Transverse colon (tissue), 4 donors: Measurements from ENCODE around the gene STIM1.

Experiments used
- EP300 ChIP-seq: sonication (generic); formaldehyde crosslinking; IDR thresholded peaks from one replicate; pipeline ENCODE4 v1.6.1; 2017; ENCODE audit warnings: antibody characterized with exemption, low read depth
- POLR2A ChIP-seq: fragments of 450-650 bp; IDR thresholded peaks from one replicate; pipeline ENCODE4 v1.6.1; 2016; ENCODE audit warnings: antibody characterized with exemption, mild to moderate bottlenecking, moderate library complexity
- POLR2AphosphoS5 ChIP-seq, 3 donors: sonication (generic); formaldehyde crosslinking; IDR thresholded peaks; one replicate each; pipeline ENCODE4 v1.6.1; 2016; ENCODE audit warnings: antibody characterized with exemption in 3 of 3
- TF ChIP-seq, protein P1 (sequence below), 5 experiments: fragments of 200-600 bp in 3 of 5; fragments of 450-650 bp in 2 of 5; sonication (generic) in 3 of 5; IDR thresholded peaks; 1 replicate in 2 of 5; 2 replicates in 3 of 5; pipeline ENCODE4 v1.5.1; 2016 to 2017; ENCODE audit warnings: antibody characterized with exemption in 5 of 5, inconsistent platforms in 3 of 5, mild to moderate bottlenecking in 2 of 5, moderate library complexity in 1 of 5

DNA sequence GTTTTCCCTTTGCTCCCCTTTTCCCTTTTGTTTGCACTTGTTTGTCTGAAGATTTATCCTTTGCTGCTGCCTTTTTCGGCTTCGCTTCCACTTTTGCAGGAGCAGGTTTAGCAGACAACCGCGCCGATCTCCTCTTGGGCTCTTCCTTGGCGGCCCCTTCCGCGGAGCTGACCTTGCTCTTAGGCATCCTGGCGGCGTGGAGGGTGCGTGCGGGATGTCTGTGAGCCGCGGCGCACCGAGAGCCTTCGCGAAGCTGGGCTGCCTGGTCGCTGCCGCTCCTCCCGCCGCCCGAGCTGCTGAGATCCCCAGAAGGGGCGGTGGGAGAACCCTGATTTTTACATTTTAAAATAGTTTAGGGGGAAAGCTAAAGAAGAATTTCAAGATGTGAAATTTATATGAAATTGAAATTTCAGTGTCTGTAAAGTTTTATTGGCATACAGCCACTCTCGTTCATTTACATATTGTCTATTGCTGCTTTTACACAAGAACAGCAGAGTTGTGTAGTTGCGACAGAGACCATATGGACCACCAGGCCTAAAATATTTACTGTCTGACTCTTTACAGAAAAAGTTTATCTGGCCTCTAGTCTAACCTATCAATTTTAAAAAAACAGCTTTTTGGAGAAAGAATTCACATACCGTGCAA is 133.9 kb downstream of the STIM1 start:
- TF ChIP-seq POLR2AphosphoS5 (IDR thresholded peaks at IDR 0.05) (no peak), POLR2A (no peak), EP300 (no peak)
- TF ChIP-seq, protein P1, sequence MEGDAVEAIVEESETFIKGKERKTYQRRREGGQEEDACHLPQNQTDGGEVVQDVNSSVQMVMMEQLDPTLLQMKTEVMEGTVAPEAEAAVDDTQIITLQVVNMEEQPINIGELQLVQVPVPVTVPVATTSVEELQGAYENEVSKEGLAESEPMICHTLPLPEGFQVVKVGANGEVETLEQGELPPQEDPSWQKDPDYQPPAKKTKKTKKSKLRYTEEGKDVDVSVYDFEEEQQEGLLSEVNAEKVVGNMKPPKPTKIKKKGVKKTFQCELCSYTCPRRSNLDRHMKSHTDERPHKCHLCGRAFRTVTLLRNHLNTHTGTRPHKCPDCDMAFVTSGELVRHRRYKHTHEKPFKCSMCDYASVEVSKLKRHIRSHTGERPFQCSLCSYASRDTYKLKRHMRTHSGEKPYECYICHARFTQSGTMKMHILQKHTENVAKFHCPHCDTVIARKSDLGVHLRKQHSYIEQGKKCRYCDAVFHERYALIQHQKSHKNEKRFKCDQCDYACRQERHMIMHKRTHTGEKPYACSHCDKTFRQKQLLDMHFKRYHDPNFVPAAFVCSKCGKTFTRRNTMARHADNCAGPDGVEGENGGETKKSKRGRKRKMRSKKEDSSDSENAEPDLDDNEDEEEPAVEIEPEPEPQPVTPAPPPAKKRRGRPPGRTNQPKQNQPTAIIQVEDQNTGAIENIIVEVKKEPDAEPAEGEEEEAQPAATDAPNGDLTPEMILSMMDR (IDR thresholded peaks at IDR 0.05), result no peak
